Right lung (tissue), 5 donors: ENCODE data around the gene OR2B2. TPM values are rescaled to one million over a fixed set of nuclear protein-coding genes. Genes with fewer than 3 reads are reported as not detected.
A peak's percentile ranks its signal among the peaks of the same experiment; 100 is the strongest.

Experiments used
- DNase-seq, 2 donors: peaks; one replicate each; pipeline ENCODE4 v3.0.0-alpha.2; 2013
- polyA plus RNA-seq, 5 donors: library from polyadenylated mRNA; unstranded; fragments of 120-200 nt; gene quantifications; one replicate each; pipeline versions ENCODE4 v1.2.1 to v1.2.3, GENCODE V29; 2013; ENCODE audit warnings: inconsistent platforms in 1 of 5, low replicate concordance in 1 of 5; ENCODE audit not compliant: insufficient read length in 5 of 5, insufficient read depth in 1 of 5

Gene OR2B2
- polyA plus RNA-seq, 5 donors = not detected

DNA sequence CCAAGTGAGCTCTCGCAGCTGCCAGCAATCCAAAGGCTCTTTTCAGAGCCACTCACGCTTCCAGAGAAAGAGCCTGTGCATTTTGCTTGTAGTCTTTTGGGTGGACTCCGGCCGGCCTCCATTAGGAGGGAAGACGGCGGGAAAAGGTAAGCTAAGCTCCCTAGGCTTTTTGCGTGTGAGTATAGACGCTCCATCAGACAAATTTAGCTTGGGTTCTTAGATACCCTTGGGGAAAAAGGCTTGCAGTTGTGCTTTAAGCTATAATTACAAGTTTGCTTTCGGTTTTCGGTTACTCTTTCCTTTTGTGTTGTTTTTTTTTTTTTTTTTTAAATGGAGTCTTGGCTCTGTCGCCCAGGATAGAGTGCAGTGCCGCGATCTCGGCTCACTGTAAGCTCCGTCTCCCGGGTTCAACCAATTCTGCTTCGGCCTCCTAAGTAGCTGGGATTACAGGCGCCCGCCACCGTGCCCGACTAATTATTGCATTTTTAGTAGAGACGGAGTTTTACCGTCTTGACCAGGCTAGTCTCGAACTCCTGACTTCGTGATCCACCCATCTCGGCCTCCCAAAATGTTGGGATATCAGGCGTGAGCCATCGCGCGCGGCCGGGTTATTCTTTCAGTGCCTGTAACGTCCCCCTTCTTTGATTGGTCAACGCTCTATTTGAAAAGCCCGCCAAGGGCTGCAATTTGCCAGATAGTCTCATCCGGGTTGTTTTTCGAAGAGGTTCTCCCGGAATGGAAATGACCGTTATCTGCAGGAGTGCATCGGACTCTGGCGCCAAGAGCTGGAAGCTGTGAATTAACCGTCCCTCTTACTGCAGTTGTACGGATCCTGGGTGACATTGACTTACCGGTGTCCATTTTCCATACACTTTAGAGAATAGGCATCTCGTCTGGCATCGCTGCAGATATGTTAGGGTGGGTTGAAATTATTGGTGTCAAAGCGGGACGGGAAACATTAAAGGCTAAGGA lies 18.1 kb downstream of the OR2B2 start:
- DNase-seq = peak; percentile 87 to 91

GRCh38 chr6:27893059-27893835 lies 18.9 kb downstream of the OR2B2 start:
- peak; percentile 92 to 95 for DNase-seq

GRCh38 chr6:27892649-27893058 lies 19.5 kb downstream of the OR2B2 start:
- no peak for DNase-seq

GRCh38 chr6:27891320-27891875 lies 20.8 kb downstream of the OR2B2 start:
- no peak for DNase-seq

GRCh38 chr6:27890445-27891319 lies 21.5 kb downstream of the OR2B2 start:
- peak; percentile 86 to 92 for DNase-seq

- DNase-seq = peak in 1 of 2 donors; percentile 13
These were observed 22.4 kb downstream of the OR2B2 start for GRCh38 chr6:27889628-27890444.

GRCh38 chr6:27889275-27889627 lies 22.9 kb downstream of the OR2B2 start:
- DNase-seq = no peak

GRCh38 chr6:27888566-27888965 lies 23.6 kb downstream of the OR2B2 start:
- DNase-seq = no peak

DNA sequence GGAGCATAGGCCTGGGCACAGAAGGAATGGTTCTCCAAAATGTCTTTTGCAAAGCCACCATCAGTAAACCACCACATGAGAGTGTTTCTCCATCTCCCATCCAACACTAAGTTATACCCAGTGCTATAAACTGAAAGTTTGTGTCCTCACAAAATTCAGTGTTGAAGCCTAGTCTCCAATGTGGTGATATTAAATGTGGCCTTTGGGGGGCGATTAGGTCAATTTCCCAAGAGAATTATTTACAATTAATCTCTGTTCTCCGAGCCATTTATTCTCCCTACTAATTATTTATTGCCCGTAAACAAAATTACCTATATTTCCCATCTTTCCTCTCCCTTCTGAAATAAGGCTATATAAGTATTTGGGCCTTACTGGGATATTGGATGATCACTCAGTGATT lies 26.1 kb downstream of the OR2B2 start:
- DNase-seq = no peak

GRCh38 chr6:27883136-27883535 lies 29.1 kb downstream of the OR2B2 start:
- no peak for DNase-seq

DNA sequence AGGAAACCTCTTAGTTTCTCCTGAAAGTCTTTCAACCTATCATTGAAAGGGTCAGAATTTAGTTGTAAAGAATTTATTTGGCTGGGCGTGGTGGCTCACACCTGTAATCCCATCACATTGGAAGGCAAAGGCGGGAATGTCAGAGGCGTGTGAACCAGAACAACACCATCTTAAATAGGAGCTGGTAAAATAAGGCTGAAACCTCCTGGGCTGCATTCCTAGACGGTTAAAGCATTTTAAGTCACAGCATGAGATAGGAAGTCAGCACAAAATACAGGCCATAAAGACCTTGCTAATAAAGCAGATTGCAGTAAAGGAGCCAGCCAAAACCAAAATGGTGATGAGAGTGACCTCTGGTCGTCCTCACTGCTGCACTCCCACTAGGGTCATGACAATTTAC lies 29.6 kb downstream of the OR2B2 start:
- no peak for DNase-seq

DNA sequence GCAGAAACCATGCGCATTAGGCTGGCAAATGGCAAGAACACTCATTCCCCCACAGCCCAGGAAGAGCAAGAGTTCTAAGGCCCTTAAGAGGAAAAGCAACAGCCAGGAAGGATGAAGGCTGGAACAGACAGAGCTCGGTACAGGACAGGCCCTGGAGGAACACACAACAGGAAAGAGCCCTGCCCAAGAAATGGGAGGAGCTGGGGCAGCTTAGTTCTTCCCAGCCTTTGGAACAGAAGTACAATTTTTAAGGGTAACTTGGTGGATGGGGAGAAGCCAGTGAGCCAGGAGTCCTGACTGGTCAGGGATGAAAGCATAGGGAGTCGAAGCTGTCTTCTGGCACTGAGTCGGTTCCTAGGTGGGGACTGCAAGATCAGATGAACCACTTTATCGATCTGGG lies 32.4 kb downstream of the OR2B2 start:
- no peak for DNase-seq

DNA sequence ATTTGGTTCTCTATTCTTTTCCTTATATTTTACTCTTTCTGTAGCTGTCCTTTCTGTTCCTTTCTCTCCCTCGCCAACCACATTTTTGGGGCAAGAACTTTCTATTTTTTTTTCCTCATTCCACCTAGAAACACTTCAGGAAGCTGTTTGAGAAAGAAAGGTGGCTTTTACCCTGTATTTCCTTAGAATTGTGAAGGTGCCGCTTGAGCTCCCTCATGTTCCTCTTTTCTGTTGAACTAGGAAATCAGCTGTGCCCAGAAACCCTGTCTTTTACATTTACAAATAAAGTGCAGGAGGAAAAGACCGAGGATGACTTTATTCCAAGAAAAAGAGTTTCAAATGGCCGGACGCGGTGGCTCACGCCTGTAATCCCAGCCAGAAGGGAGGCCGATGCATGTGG lies 38.2 kb downstream of the OR2B2 start:
- DNase-seq = no peak

GRCh38 chr6:27873021-27873940 lies 38.9 kb downstream of the OR2B2 start:
- DNase-seq = peak; percentile 84 to 91

- no peak for DNase-seq
These were observed 39.6 kb downstream of the OR2B2 start for GRCh38 chr6:27872642-27873020.

- peak; percentile 95 to 97 for DNase-seq
These were observed 40.1 kb downstream of the OR2B2 start for GRCh38 chr6:27871924-27872638.

DNA sequence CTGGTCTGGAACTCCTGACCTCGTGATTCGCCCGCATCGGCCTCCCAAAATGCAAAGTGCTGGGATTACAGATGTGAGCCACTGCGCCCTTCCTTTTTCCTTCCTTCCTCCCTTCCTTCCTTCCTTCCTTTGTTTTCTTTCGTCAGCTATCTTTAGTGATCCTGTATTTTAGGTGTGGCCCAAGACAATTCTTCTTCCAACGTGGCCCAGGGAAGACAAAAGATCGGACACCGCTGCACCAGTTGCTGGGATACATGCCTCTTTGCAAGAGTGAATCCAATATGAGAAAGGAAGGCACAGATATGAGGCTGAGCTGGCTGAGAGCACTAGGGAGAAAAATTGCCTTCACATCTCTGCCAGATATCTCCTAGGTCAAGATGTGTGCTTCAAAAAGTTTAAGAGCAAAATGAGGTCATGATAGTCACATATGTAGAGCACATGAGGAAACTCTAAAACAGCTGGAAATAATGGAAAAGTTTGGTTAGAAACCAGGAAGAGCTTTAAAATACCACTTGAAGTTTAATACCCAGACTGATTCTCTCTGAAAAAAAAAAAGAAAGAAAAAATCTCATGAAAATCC lies 41.8 kb downstream of the OR2B2 start:
- DNase-seq = no peak

GRCh38 chr6:27868311-27868710 lies 43.9 kb downstream of the OR2B2 start:
- DNase-seq = no peak

- peak in 1 of 2 donors; percentile 38 for DNase-seq
These were observed 44.3 kb downstream of the OR2B2 start for GRCh38 chr6:27867945-27868300.
